SK-N-MC (cell line): ENCODE data around the gene HTR2B.

ENCODE experiments used
- EZH2 ChIP-seq: fragments of 200-600 bp; sonication (generic); IDR thresholded peaks from one replicate; pipeline ENCODE4 v1.6.1; 2017; ENCODE audit warnings: antibody characterized with exemption
- FOXP2 ChIP-seq: optimal IDR thresholded peaks from 2 replicates; pipeline ENCODE3; 2011; ENCODE audit warnings: mild to moderate bottlenecking, moderate library complexity; ENCODE audit not compliant: insufficient read depth; ENCODE audit errors: extremely low read length, control extremely low read depth
- POLR2AphosphoS5 ChIP-seq: IDR thresholded peaks from 2 replicates; pipeline ENCODE4 v1.6.1; 2012; ENCODE audit warnings: mild to moderate bottlenecking, low read depth, low read length, borderline replicate concordance

DNA sequence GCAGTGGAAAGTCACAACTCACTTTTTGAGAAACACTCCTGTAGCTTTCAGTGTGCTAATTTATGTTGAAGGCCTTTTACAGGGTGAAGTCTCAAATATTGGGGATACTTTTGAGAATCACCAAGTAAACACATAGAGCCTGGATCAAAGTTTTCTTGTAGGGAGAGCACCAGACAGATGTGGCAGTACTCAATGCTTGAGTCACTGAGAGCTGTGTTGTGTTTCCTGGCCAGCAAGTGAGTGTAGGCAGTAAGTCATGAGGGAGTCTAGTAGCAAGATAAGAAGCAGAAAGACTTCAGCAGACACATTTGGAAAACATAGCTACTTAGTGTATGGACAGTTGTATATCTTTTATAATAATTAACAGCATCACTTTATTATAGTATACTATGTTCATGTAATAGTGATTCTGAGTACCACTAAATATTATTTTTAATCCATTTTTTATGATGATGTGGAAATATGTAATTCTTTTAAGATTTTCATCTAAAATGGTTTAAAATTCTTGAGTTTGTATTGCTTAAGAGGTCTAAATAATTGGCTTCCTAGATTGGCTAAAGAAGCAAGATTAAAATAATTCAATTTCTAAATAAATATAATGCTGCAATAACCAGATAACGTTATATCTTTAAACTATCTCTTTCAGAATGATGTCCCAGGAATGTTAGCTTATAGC lies 55.3 kb downstream of the HTR2B start:
- no peak for TF ChIP-seq EZH2
- TF ChIP-seq POLR2AphosphoS5, result no peak
- no peak for TF ChIP-seq FOXP2
